ENCODE measurements around the gene TBC1D1. TPM values are rescaled to one million over a fixed set of nuclear protein-coding genes. Genes with fewer than 3 reads are reported as not detected.

Gene TBC1D1
- total RNA-seq, 4 donors from 2014 or later = 15.9 to 24.0 (median 20.0) TPM

GRCh38 chr4:38023347-38024205 is 132.7 kb downstream of the TBC1D1 start:
- 77 to 84% methylated on average over 13 of the region's 13 CpGs for WGBS, 2 donors
- no peak for DNase-seq (ENCODE audit: low spot score in 2 of 2)
- no peak overlapping the region for H3K4me3 ChIP-seq (ENCODE audit: low read depth, poor library complexity, severe bottlenecking)
- TF ChIP-seq POLR2A (IDR thresholded peaks at IDR 0.05) (no peak), CTCF (IDR thresholded peaks at IDR 0.05) (no peak)
- intact Hi-C loops (cut with DNase I; ENCODE audit: low total_unique reads) = loop anchor here (10.0 kb wide), 1 partner anchor 209 kb away; no protein-coding TSS in a partner anchor

- no peak overlapping the region for H3K4me3 ChIP-seq (ENCODE audit: low read depth, poor library complexity, severe bottlenecking)
- WGBS, 2 donors = 50 to 52% methylated on average over 3 of the region's 3 CpGs
- no peak for TF ChIP-seq CTCF (IDR thresholded peaks at IDR 0.05)
- no peak for TF ChIP-seq POLR2A (IDR thresholded peaks at IDR 0.05)
- intact Hi-C loops (cut with DNase I; ENCODE audit: low total_unique reads) = loop anchor here (10.0 kb wide), 1 partner anchor 209 kb away; no protein-coding TSS in a partner anchor
- DNase-seq (ENCODE audit: low spot score in 2 of 2) = no peak
These were observed 133.3 kb downstream of the TBC1D1 start for GRCh38 chr4:38024206-38024509.

- H3K4me3 ChIP-seq (ENCODE audit: low read depth, poor library complexity, severe bottlenecking) = no peak overlapping the region
- 95% methylated on average over 7 of the region's 7 CpGs for WGBS, 2 donors
- no peak for TF ChIP-seq POLR2A (IDR thresholded peaks at IDR 0.05)
- no peak for TF ChIP-seq CTCF (IDR thresholded peaks at IDR 0.05)
- intact Hi-C loops (cut with DNase I; ENCODE audit: low total_unique reads) = loop anchor here (10.0 kb wide), 1 partner anchor 211 kb away; no protein-coding TSS in a partner anchor
- DNase-seq (ENCODE audit: low spot score in 2 of 2) = no peak
These were observed 134.8 kb downstream of the TBC1D1 start for GRCh38 chr4:38025665-38026064.

GRCh38 chr4:38026158-38026740 is 135.4 kb downstream of the TBC1D1 start:
- no peak overlapping the region for H3K4me3 ChIP-seq (ENCODE audit: low read depth, poor library complexity, severe bottlenecking)
- intact Hi-C loops (cut with DNase I; ENCODE audit: low total_unique reads) = loop anchor here (10.0 kb wide), 1 partner anchor 211 kb away; no protein-coding TSS in a partner anchor
- 74 to 79% methylated on average over 6 of the region's 6 CpGs for WGBS, 2 donors
- no peak for DNase-seq (ENCODE audit: low spot score in 2 of 2)
- TF ChIP-seq CTCF (IDR thresholded peaks at IDR 0.05) (no peak), POLR2A (IDR thresholded peaks at IDR 0.05) (no peak)

- no peak overlapping the region for H3K4me3 ChIP-seq (ENCODE audit: low read depth, poor library complexity, severe bottlenecking)
- no peak for DNase-seq (ENCODE audit: low spot score in 2 of 2)
- TF ChIP-seq CTCF (IDR thresholded peaks at IDR 0.05) (no peak), POLR2A (IDR thresholded peaks at IDR 0.05) (no peak)
- WGBS, 2 donors = 36 to 58% methylated on average over 3 of the region's 3 CpGs
- intact Hi-C loops (cut with DNase I; ENCODE audit: low total_unique reads) = no loop called here
These were observed 139.1 kb downstream of the TBC1D1 start for GRCh38 chr4:38030023-38030422.
